Breast epithelium (tissue), 3 donors: ENCODE measurements around the gene CDHR3.

Source experiments
- CTCF ChIP-seq, 3 donors: fragments of 450-650 bp; IDR thresholded peaks; one replicate each; pipeline ENCODE4 v1.5.1; 2016 to 2017; ENCODE audit warnings: antibody characterized with exemption in 3 of 3, mild to moderate bottlenecking in 3 of 3, moderate library complexity in 3 of 3
- POLR2A ChIP-seq: fragments of 450-650 bp; IDR thresholded peaks from one replicate; pipeline ENCODE4 v1.6.1; 2016; ENCODE audit warnings: antibody characterized with exemption, mild to moderate bottlenecking, moderate library complexity

GRCh38 chr7:106064771-106065574, 101.9 kb downstream of the CDHR3 start:
- TF ChIP-seq POLR2A (no peak), CTCF (IDR thresholded peaks at IDR 0.05) (peak in 1 of 3 donors; percentile 20)
